ENCODE results near the gene CADM2. TPM values are rescaled to one million over a fixed set of nuclear protein-coding genes. Genes with fewer than 3 reads are reported as not detected.

Gene CADM2
- total and polyA plus RNA-seq, 2 donors from 2014 or later, result 0.06 to 0.25 TPM

DNA sequence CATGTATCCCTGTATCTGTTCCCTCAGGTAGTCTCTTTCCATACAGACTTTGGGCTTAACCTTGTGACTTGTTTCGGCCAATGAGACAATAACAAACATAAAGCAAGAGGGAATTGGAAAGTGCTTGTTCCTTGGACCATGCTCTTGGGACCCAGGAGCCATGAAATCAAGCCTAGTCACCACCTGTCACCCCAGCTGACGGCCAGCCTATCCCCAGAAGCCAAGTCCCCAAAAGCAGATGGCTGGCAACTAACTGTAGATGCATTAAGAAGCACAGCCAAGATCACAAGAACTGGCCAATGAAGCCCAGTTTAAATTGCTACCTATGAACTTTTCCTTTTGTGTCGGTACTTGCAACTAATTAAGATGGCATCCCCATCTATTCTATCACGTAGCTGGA, 822.0 kb downstream of the CADM2 start:
- Histone ChIP-seq H3K9me3 (ENCODE audit: control insufficient read depth in 2 of 3, insufficient read depth in 1 of 3, low read length in 3 of 3) (no peaks in the 10 kb centered on the region), H3K9ac (ENCODE audit: low read length in 3 of 3) (no peak overlapping the region), H3K36me3 (ENCODE audit: control insufficient read depth in 2 of 3, insufficient read depth in 3 of 3, low read length in 3 of 3) (no peaks in the 10 kb centered on the region), H3K4me1 (ENCODE audit: control insufficient read depth in 2 of 3, insufficient read depth in 2 of 3, low read depth in 1 of 3, low read length in 3 of 3) (no peaks in the 10 kb centered on the region), H3K4me3 (ENCODE audit: low read length in 3 of 3) (no peak overlapping the region), H3K27me3 (ENCODE audit: control insufficient read depth, insufficient read depth, low read length) (no peaks in the 10 kb centered on the region), H3K27ac (ENCODE audit: low read depth in 2 of 2, low read length in 2 of 2) (no peak overlapping the region)
- intact Hi-C loops (cut with DNase I), result no loop called here
- TF ChIP-seq, protein P1, sequence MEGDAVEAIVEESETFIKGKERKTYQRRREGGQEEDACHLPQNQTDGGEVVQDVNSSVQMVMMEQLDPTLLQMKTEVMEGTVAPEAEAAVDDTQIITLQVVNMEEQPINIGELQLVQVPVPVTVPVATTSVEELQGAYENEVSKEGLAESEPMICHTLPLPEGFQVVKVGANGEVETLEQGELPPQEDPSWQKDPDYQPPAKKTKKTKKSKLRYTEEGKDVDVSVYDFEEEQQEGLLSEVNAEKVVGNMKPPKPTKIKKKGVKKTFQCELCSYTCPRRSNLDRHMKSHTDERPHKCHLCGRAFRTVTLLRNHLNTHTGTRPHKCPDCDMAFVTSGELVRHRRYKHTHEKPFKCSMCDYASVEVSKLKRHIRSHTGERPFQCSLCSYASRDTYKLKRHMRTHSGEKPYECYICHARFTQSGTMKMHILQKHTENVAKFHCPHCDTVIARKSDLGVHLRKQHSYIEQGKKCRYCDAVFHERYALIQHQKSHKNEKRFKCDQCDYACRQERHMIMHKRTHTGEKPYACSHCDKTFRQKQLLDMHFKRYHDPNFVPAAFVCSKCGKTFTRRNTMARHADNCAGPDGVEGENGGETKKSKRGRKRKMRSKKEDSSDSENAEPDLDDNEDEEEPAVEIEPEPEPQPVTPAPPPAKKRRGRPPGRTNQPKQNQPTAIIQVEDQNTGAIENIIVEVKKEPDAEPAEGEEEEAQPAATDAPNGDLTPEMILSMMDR (IDR thresholded peaks at IDR 0.05; ENCODE audit: borderline replicate concordance, extremely low read depth, insufficient read depth), result no peak
- no peak for DNase-seq
- FAIRE-seq, result no peak

DNA sequence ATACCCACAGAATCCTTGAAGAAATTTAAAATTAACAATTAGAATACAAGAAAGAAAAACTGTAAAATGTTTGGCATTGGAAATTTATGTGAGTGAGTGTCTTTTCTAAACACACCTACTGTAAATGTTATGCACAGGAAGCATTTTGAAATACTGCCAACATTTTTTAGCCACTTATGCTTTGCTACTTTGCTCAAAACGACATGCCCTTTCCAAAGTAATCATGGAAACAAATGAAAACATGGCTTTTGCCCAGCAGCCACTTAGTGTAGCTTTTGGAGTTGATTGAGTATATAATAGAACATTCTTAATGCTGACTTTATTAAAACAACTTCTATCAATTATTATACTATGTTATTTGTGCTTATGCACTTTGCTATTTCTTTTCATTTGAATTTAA, 823.0 kb downstream of the CADM2 start:
- TF ChIP-seq, protein P1 (IDR thresholded peaks at IDR 0.05; ENCODE audit: borderline replicate concordance, extremely low read depth, insufficient read depth), result no peak
- FAIRE-seq (no peak), DNase-seq (peak in 1 of 5 donors; percentile 18)
- Histone ChIP-seq H3K9me3 (ENCODE audit: control insufficient read depth in 2 of 3, insufficient read depth in 1 of 3, low read length in 3 of 3) (no peaks in the 10 kb centered on the region), H3K9ac (ENCODE audit: low read length in 3 of 3) (no peak overlapping the region), H3K36me3 (ENCODE audit: control insufficient read depth in 2 of 3, insufficient read depth in 3 of 3, low read length in 3 of 3) (no peaks in the 10 kb centered on the region), H3K27ac (ENCODE audit: low read depth in 2 of 2, low read length in 2 of 2) (no peak overlapping the region), H3K27me3 (ENCODE audit: control insufficient read depth, insufficient read depth, low read length) (no peaks in the 10 kb centered on the region), H3K4me1 (ENCODE audit: control insufficient read depth in 2 of 3, insufficient read depth in 2 of 3, low read depth in 1 of 3, low read length in 3 of 3) (no peaks in the 10 kb centered on the region), H3K4me3 (ENCODE audit: low read length in 3 of 3) (no peak overlapping the region)
- intact Hi-C loops (cut with DNase I), result no loop called here

DNA sequence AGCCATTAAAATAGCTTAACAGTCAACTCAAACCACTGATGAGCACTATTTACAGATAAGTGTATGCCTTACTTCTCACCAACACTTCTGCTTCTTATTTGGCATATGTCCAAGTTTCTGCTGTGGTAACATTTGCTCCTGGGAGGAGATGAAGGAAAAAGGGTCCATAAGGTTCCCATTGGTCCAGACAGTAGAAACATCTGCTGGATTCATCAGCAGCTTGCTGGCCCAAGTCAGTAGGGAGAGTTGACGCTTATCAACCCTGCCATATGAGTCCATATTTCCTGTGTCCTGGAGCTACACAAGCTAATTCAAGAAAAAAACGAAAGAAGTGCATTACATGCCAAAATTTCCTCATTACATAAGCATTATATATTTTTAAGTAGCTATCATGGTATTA, 824.5 kb downstream of the CADM2 start:
- H3K9ac ChIP-seq (ENCODE audit: low read length in 3 of 3), result no peak overlapping the region
- intact Hi-C loops (cut with DNase I), result no loop called here
- no peak overlapping the region for H3K27ac ChIP-seq (ENCODE audit: low read depth in 2 of 2, low read length in 2 of 2)
- TF ChIP-seq, protein P1 (IDR thresholded peaks at IDR 0.05; ENCODE audit: borderline replicate concordance, extremely low read depth, insufficient read depth), result no peak
- FAIRE-seq (no peak), DNase-seq (peak in 1 of 5 donors; percentile 16)
- H3K4me1 ChIP-seq (ENCODE audit: control insufficient read depth in 2 of 3, insufficient read depth in 2 of 3, low read depth in 1 of 3, low read length in 3 of 3), result no peaks in the 10 kb centered on the region
- no peak overlapping the region for H3K4me3 ChIP-seq (ENCODE audit: low read length in 3 of 3)
- no peaks in the 10 kb centered on the region for H3K36me3 ChIP-seq (ENCODE audit: control insufficient read depth in 2 of 3, insufficient read depth in 3 of 3, low read length in 3 of 3)
- H3K9me3 ChIP-seq (ENCODE audit: control insufficient read depth in 2 of 3, insufficient read depth in 1 of 3, low read length in 3 of 3), result no peaks in the 10 kb centered on the region
- H3K27me3 ChIP-seq (ENCODE audit: control insufficient read depth, insufficient read depth, low read length), result no peaks in the 10 kb centered on the region

DNA sequence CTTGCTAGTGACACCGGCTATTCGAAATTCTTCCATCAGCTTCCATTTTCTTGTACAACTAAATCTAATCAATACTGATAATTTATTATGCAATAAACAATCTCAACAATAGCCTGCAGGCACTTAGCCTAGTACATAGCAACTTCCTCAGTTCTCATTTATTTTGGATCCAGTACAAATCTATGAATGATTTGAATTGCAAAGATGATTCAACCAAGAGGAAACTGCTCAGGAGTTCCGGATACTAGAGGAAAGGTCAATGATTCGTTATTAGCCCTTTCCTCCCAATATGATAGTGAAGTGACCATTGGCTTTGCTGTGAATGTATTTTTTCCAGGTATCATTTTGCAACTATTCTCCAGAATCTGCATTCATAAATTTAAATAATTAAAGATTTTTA, 827.0 kb downstream of the CADM2 start:
- Histone ChIP-seq H3K9me3 (ENCODE audit: control insufficient read depth in 2 of 3, insufficient read depth in 1 of 3, low read length in 3 of 3) (no peaks in the 10 kb centered on the region), H3K27me3 (ENCODE audit: control insufficient read depth, insufficient read depth, low read length) (no peaks in the 10 kb centered on the region), H3K4me1 (ENCODE audit: control insufficient read depth in 2 of 3, insufficient read depth in 2 of 3, low read depth in 1 of 3, low read length in 3 of 3) (no peaks in the 10 kb centered on the region), H3K27ac (ENCODE audit: low read depth in 2 of 2, low read length in 2 of 2) (no peak overlapping the region), H3K9ac (ENCODE audit: low read length in 3 of 3) (no peak overlapping the region), H3K4me3 (ENCODE audit: low read length in 3 of 3) (no peak overlapping the region), H3K36me3 (ENCODE audit: control insufficient read depth in 2 of 3, insufficient read depth in 3 of 3, low read length in 3 of 3) (no peaks in the 10 kb centered on the region)
- intact Hi-C loops (cut with DNase I), result no loop called here
- TF ChIP-seq, protein P1 (IDR thresholded peaks at IDR 0.05; ENCODE audit: borderline replicate concordance, extremely low read depth, insufficient read depth), result no peak
- DNase-seq (no peak), FAIRE-seq (no peak)

Measured in kidney (tissue), 14 donors.